Suprapubic skin (tissue), 4 donors: ENCODE results near the gene CDC25A.

Experiments used
- CTCF ChIP-seq, 2 donors: fragments of 200-600 bp in 1 of 2; fragments of 450-650 bp in 1 of 2; sonication (generic) in 1 of 2; IDR thresholded peaks; one replicate each; pipeline ENCODE4 v1.5.1; 2016 to 2019; ENCODE audit warnings: antibody characterized with exemption in 2 of 2, mild to moderate bottlenecking in 1 of 2, moderate library complexity in 1 of 2
- POLR2A ChIP-seq, 2 donors: fragments of 450-650 bp; IDR thresholded peaks; one replicate each; pipeline ENCODE4 v1.6.1; 2017; ENCODE audit warnings: antibody characterized with exemption in 2 of 2, mild to moderate bottlenecking in 2 of 2, moderate library complexity in 2 of 2
- POLR2AphosphoS5 ChIP-seq, 3 donors: sonication (generic); formaldehyde crosslinking; IDR thresholded peaks; one replicate each; pipeline ENCODE4 v1.6.1; 2017; ENCODE audit warnings: antibody characterized with exemption in 3 of 3

- no peak for TF ChIP-seq POLR2AphosphoS5 (IDR thresholded peaks at IDR 0.05)
- TF ChIP-seq CTCF (IDR thresholded peaks at IDR 0.05) = no peak
- TF ChIP-seq POLR2A (IDR thresholded peaks at IDR 0.05) = no peak
Observed at GRCh38 chr3:48180531-48181253, 7.5 kb downstream of the CDC25A start.
